HG03064 (cell line): ENCODE data around the gene THAP9.
"Not testable (repeated sequence)": the region's sequence is repeated elsewhere in the genome, so short reads cannot be mapped to it uniquely, and the experiment has no call there.

Experiments
- ATAC-seq: cut with Tn5 transposase; IDR thresholded peaks from one replicate; pipeline ENCODE4 v1.9.1; 2021; ENCODE audit warnings: low read depth; ENCODE audit not compliant: unreplicated experiment

The THAP9 gene

DNA sequence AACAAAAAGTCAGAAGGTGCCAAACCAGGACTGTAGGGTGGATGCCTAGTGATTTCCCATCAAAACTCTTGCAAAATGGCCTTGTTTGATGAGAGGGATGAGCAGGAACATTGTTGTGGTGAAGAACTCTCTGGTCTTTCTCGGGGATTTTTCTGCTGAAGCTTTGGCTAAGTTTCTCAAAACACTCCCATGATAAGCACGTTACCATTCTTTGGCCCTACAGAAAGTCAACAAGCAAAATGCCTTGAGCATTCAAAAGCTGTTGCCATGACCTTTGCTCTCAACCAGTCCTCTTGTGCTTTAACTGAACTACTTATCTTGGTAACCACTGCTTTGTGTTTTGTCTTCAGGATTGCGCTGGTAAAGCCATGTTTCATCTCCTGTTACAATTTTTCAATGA is 6.6 kb upstream of the THAP9 start:
- no peak for ATAC-seq

DNA sequence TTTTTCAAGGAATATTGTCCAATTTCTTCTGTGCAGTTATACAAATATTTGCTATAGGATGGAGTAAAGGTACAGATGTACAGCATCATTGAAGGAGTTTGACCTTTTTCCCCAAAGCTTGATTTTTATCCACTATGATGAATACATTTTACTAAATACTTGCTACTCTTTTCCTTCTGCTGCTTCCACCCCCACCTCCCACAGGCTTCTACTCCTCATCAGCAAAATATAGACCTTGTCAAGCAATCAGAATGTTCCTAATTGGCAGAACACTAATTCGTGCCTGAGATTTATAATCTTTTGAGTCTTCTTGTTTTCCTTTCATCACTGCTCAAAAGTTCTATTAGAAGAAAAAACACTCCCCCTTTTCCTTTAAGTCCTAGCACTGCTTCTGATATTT is 3.8 kb upstream of the THAP9 start:
- no peak for ATAC-seq

DNA sequence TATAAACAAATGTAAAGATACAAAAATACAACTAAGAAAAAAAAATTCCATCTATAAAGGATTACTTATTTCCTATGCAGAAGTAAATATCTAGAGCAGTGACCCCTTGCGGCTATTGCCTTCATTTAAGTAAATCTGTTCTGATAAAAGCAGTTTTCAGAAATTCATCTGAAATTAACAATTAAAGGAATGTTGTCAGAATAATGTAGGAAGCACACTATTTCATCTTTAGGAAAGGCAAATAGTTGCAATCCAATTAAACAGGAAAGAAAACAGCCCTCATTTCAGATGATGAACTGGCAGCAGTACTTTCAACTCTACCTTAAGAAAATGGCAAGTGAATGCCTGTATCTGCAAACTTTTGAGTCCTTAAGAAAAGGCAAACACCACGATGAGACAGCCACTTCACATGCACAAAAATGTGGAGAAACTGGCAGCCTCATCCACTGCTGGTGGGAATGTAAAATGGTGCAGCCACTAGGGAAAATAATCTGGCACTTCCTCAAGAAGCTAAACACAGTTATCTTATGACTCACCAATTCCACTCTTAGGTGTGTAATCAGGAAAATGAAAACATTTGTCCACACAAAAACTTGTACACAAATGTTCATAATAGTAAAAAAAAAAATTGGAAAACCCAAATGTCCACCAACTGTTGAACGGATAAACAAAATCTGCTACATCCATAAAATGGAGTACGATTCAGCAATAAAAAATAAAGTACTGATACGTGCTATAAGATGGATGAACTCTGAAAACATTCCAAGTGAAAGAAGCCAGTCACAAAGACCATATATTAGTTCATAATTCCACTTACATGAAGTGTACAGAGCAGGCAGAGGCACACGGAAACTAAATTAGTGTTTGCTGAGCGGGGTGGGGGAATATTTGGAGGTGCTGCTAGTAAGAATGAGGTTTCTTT is 2.0 kb upstream of the THAP9 start:
- no peak for ATAC-seq

DNA sequence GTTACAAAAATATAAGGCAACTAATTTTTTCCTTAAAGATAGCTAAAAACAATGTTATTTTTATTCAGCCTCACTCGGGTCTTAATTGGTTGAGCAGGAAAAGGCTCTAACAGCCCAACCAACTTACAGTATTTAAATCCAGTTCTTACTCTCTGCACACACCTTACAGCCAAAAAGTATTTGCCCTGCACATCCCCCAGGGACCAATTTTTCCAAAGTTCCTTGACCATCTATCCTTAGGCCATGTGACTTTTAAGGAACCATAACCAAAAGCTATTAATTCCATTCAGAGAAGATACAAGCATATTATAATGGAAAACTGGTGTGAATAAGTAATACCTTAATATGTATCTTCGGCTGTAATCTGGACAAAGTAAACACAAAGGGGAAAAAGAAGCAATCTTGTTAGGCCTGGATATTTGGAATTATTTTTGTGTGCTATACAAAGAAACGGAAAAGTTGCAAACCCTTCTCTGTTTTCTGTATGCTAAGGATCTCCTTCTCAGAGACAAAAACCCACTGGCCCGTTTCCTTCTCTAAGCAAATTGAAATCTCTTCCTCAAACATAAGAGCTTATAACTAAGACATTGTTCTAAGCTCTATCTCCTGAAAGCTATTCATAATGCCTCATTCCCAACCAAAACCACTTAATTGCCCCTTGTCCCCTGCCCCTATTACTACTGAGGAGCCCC is 1.0 kb upstream of the THAP9 start:
- no peak for ATAC-seq

DNA sequence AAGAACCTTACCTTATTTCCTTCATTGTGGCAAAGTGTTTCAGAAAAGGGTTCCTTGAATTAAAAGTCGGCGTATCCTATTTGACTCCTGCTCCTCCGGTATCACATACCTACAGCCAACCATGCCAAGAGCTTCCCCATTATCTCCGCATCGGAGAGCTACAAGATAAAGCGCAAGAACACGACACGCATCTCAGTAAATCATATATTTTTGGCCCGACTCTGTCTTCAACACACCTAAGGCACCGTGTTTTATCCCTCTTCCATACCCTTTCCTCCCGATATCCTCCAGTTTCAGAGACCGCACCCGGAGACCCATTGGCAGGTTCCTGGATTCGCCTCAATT is 497 bp upstream of the THAP9 start:
- ATAC-seq, result peak; percentile 8

DNA sequence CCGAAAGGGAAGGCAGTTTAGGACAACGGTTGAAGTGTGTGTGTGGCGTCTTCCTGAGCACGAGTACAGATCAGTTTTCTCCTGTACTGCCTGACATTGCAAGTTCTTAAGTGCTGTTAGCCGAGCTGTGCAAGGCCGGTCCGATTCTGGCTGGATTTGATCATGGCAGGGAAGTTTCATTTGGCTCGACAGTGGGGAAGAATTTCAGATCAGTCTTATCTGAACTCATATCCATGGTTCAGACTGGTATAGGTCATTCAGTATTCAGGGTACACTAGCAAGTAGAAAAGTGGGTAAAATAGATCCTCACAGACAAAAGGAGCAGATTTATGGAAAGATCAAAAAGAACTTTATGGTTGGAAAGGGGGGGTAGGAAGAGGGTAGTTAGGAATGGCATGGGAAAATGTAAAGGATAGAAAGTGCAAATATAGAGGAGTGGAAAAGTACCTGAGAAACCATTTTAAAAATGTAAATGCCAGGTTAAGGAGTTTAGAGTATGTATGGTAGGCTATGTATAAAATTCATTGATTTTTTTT is 716 bp downstream of the THAP9 start:
- ATAC-seq, result no peak

DNA sequence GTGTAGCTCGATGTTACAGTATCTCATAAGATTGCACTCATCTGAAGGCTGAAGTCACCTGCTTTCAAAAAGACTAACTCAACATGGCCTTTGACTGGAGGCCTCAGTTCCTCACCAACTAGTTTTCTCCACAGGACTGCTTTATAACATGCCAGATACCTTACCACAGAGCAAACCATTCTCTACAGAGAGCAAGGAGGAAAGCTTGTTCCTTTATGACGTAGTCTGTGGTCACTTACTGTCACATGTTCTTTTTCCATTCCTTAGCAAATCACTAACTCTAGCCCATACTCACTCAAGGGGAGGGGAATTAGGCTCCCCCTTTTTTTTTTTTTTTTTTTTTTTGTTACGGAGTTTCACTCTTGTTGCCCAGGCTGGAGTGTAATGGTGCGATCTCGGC is 3.2 kb downstream of the THAP9 start:
- no peak for ATAC-seq

DNA sequence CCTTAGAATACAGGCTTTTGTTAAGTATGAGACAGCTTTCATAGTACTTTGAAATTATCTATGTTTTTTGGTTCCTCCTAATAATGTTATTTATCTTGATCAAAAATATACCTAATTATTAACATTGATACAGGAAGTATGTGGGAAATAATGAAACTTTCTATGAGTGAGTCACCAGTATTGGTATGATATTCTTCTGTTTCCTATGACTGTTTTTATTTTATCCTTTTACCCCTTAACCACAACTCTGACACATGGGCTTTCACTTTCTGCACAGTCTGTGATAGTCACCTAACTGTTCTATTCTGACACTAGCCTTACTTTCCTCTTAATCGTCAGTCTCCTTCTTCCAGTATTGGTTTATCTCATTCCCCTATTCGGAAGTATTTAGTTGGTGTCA is 4.7 kb downstream of the THAP9 start:
- ATAC-seq, result peak; percentile 62

DNA sequence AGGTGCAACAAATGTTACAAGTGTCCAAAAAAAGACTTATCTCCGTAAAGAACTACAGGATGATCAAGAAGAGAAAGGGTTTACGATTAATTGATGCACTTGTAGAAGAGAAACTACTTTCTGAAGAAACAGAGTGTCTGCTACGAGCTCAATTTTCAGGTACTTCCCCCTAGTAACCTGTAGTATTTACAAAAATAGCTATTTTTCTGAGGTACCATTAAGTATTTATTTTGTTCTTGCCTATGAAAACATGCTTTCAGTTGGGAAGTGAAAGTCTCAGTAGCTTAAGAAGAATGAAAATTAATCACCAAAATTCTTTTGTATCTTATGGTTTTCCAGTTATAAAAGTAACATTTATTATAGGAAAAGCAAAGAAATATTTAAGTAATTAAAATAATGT is 5.9 kb downstream of the THAP9 start:
- peak; percentile 43 for ATAC-seq

DNA sequence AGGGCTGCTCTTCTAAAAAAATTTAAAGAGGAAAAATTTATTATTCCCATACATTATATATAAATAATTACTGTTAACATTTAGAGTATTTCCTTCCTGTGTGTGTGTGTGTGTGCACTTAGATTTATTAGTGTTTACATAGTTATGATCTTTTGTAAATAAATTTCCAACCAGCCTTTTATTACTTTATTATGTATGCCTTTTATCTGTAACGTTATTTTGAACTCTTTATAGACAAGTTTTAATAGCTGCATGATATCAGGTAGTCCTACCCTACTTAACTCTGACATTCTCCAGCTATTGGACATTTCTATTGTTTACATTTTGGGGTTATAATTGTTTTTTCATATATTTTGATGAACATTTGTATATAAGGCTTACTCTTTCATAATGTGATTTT is 8.8 kb downstream of the THAP9 start:
- ATAC-seq, result no peak

DNA sequence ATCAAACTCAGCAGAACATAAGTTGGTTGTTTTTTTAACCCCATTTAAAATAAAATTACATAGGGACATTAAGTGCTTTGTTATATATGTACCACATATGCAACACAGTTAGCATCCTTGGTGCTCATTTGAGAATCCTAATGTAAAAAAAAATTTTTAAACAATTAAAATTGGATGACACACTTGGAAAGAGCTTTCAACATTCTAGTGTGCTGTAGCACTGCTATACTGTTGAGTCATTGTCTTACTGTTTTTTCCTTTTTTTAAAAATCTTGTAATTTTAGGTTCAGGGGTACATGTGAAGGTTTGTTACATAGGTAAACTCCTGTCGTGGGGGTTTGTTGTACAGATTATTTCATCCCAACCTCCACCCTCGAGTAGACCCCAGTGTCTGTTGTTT is 12.8 kb downstream of the THAP9 start:
- ATAC-seq, result no peak

DNA sequence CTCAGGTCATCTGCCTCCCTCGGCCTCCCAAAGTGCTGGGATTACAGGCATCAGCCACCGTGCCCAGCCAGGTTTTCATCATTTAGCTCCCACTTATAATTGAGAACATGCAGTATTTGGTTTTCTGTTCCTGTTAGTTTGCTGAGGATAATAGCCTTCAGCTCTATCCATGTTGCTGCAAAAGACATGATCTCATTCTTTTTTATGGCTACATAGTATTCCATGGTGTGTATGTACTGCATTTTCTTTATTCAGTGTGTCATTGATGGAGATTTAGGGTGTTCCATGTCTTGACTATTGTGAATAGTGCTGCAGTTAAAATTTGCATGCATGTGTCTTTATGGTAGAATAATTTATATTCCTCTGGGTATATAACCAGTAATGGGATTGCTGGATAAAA is 13.4 kb downstream of the THAP9 start:
- ATAC-seq, result not testable (repeated sequence)

DNA sequence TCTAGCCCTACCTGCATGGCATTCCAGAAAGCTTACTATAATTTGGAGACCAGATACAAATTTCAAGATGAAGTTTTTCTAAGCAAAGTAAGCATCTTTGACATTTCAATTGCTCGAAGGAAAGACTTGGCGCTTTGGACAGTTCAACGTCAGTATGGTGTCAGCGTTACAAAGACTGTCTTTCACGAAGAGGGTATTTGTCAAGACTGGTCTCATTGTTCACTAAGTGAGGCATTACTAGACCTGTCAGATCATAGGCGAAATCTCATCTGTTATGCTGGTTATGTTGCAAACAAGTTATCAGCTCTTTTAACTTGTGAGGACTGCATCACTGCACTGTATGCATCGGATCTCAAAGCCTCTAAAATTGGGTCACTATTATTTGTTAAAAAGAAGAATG is 17.6 kb downstream of the THAP9 start:
- ATAC-seq, result no peak

DNA sequence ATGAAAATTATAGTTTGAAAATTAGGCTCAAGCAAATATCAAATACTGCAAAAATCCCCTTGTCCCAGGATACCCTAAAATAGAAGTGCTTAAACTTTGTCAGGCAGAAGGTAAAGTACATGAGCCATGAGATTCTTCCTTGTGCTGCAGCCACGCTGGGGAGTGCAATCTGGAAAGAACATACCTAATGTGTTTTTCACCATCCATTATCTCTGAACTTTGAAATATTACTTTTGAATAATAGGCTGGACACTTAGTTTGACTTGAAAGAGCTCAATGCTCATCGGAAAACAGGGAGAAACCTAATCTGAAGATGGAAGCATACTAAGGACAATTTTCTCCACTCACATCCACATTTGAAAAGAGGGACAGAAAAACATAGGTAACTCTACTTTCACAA is 18.9 kb downstream of the THAP9 start:
- ATAC-seq, result no peak

DNA sequence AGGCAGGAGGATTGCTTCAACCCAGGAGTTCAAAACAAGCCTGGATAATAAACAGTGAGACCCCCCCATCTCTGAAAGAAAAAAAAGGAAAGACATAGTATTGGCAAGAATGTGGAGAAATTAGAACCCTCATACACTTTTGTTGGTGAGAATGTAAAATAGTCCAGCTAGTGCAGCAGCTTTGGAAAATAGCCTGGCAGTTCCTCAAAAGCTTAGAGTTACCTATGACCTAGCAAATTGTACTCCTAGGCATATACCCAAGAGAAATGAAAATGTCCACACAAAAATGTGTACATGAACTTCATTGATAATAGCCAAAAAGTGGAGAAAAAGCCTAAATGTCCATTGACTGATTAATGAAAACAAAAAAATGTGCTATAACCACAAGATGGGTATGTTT is 21.3 kb downstream of the THAP9 start:
- no peak for ATAC-seq

DNA sequence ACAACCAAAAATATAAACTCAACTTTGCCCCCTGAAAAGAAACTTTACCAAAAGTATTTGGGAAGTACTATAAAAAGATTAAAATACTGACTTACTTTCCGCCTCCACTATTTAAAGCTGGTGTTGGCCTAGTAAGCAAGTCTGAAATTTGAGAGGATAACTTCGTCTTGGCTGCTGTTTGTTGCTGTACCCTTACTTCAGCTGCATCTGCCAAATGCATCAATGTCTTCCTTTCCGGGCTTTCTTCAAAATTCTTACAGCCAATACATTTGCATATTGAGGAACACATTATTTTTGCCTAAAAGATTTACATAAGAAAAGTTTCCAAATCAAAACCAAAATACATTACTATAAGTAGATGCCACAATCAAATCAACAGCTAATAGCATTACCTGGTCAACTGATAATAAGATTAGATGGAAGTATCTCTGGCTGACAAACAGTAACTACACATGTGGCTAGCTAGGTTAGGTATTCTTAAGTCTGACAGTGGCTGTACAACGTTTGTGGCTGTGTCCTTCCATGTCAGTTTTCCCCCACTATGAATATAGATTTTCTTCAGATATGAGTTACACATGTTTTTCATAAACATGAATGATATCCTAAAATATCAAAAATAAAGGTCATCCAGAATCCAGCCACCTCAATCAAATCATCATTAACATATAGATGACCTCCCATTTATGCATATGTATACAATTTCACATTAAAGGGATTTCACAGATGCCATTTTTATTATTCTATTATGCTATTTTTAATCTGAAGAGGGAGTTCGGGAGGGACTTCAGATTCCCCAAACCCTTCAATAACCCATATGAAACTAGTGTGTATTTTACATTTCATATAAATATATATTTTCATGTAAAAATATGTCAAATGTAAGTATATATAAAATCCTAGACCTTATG is 30.6 kb downstream of the THAP9 start:
- no peak for ATAC-seq

DNA sequence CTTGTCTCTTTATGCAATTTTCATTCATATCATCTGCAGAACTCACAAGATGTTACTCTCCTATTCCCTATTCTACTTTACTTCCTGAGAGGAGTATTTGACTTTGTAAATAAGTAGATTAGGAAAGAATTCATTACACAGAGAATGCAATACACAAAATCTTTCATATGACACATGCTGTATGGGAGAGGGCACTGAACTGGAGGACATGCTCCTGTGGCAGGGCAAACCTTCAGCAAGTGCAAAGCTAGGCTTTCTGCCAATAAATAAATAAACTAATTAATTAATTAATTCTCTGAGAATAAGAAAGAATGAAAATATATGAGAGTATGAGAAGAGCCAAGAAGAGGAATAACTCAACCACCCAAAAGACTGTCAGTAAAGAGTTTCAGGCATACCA is 33.9 kb downstream of the THAP9 start:
- ATAC-seq, result no peak

DNA sequence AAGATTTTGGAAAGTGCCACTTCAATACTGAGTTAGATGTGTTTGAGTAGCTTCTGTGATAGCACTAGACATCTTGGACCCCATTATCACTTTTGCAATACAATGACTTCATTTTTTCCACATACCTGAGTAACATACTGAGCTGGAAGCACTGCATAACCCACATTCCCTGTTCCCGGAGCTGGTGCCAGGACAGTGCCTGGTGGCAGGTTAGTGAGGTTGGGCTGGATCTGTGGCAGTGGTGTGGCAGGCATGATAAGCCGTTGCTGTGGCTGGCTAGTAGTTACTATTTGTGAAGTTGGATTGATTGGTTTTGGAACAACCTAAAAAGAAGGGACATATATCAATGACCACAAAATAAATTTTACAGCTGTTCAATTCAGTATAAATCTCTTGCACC is 38.9 kb downstream of the THAP9 start:
- no peak for ATAC-seq

DNA sequence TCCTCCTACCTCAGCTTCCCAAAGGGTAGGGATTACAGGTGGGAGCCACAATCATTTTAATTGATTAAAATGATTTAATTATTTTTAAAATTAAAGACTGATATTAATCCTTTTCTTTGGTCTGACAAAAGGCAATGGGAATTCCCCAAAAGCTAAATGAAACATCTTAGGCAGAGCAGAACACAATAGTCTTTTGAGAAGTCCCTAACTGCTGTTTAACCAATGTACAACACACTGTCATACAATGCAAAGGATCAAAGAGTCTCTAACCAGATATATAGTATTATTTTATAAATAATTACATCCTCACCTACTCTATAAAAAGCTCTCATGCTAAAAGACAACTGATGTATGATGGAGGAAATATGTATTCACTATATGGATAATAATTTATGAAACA is 47.0 kb downstream of the THAP9 start:
- no peak for ATAC-seq

DNA sequence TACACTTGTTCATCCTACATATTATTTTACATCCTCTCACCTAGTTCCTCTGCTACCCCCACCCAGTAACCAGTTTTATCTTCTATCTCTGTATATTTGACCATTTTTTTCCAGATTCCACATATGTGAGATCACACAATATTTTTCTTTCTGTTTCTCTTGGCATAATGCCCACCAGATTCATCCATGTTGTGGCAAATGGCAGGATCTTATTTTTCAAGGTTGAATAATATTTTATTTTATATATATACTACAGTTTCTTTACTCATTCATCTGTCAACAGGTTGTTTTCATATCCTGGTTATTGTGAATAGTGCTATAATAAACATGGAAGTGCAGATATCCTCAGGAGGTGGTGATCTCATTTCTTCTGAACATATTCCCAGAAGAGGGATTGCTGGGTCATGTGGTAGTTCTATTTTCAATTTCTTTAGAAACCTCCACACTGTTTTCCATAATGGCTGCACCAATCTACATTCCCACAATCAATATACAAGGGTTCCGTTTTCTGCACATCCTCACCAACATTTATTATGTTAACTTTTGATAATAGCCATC is 48.2 kb downstream of the THAP9 start:
- no peak for ATAC-seq

DNA sequence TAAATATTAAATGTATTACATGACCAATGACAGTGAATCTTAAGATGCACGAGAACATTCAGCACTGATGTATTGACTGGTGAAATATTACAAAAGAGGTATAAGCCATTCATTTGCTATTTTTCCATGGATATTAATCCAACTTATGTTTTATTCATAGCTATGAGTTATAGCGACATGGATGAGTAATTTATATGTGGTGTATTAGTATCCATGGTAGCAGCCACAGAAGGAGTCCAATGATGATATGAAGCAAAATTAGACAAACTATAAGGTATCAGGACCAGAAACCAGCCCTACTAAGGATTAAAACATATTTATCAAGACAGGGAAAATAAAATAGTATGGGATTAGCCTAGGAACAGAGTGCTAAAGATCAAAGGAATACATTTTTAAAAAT is 50.7 kb downstream of the THAP9 start:
- no peak for ATAC-seq
